Mesenchymal stem cell (in vitro differentiated cells and primary cell): ENCODE data around the gene PRODH2.

Source experiments
- DNase-seq: peaks from one replicate; pipeline ENCODE4 v3.0.0-alpha.2; 2013
- H2AFZ ChIP-seq: one replicate; pipeline ENCODE4 v1.6.1; 2013; ENCODE audit warnings: low read depth, mild to moderate bottlenecking, control low read depth, inconsistent platforms, low read length, moderate library complexity
- H2AK5ac ChIP-seq: 2 replicates; pipeline ENCODE4 v1.6.1; 2013; ENCODE audit warnings: low read length, moderate library complexity, mild to moderate bottlenecking, inconsistent platforms; ENCODE audit not compliant: severe bottlenecking
- H2BK120ac ChIP-seq: one replicate; pipeline ENCODE4 v1.6.1; 2013; ENCODE audit warnings: low read depth, mild to moderate bottlenecking, inconsistent platforms, low read length, moderate library complexity
- H2BK12ac ChIP-seq, 2 experiments: one replicate each; pipeline ENCODE4 v1.6.1; 2013; ENCODE audit warnings: inconsistent platforms in 2 of 2, low read length in 2 of 2, mild to moderate bottlenecking in 2 of 2, moderate library complexity in 2 of 2, control low read depth in 1 of 2
- H2BK15ac ChIP-seq: one replicate; pipeline ENCODE4 v1.6.1; 2013; ENCODE audit warnings: mild to moderate bottlenecking, low read depth, inconsistent platforms; ENCODE audit not compliant: poor library complexity, severe bottlenecking
- H2BK5ac ChIP-seq: 2 replicates; pipeline ENCODE4 v1.6.1; 2013; ENCODE audit warnings: low read depth, mild to moderate bottlenecking, low read length, control low read depth, inconsistent platforms; ENCODE audit not compliant: poor library complexity, severe bottlenecking
- H3K14ac ChIP-seq, 2 experiments: one replicate each; pipeline ENCODE4 v1.6.1; 2013; ENCODE audit warnings: inconsistent platforms in 2 of 2, low read length in 2 of 2, control low read depth in 1 of 2, mild to moderate bottlenecking in 1 of 2, moderate library complexity in 1 of 2
- H3K18ac ChIP-seq, 2 experiments: one replicate each; pipeline ENCODE4 v1.6.1; 2013; ENCODE audit warnings: inconsistent platforms in 2 of 2, low read length in 2 of 2, control low read depth in 1 of 2, low read depth in 1 of 2, mild to moderate bottlenecking in 1 of 2
- H3K23ac ChIP-seq, 2 experiments: one replicate each; pipeline ENCODE4 v1.6.1; 2013; ENCODE audit warnings: inconsistent platforms in 2 of 2, low read length in 2 of 2, mild to moderate bottlenecking in 2 of 2, moderate library complexity in 2 of 2, control low read depth in 1 of 2
- H3K27ac ChIP-seq: 2 replicates; pipeline ENCODE4 v1.5.1; 2013; ENCODE audit warnings: mild to moderate bottlenecking, moderate library complexity, low read length, control low read depth, inconsistent platforms; ENCODE audit not compliant: poor library complexity, severe bottlenecking
- H3K27me3 ChIP-seq, 2 experiments: 2 replicates each; pipeline versions ENCODE4 v1.6.1 to v1.7.0; 2013; ENCODE audit warnings: low read length in 2 of 2, mild to moderate bottlenecking in 2 of 2, moderate library complexity in 2 of 2, control low read depth in 1 of 2, inconsistent platforms in 1 of 2; ENCODE audit not compliant: control insufficient read depth in 1 of 2, insufficient read depth in 1 of 2
- H3K36me3 ChIP-seq, 2 experiments: 2 replicates each; pipeline versions ENCODE4 v1.6.1 to v1.7.0; 2013; ENCODE audit warnings: low read length in 2 of 2, control low read depth in 1 of 2, inconsistent platforms in 1 of 2, low read depth in 1 of 2, mild to moderate bottlenecking in 1 of 2; ENCODE audit not compliant: insufficient read depth in 2 of 2, control insufficient read depth in 1 of 2
- H3K4ac ChIP-seq, 2 experiments: one replicate each; pipeline ENCODE4 v1.6.1; 2013; ENCODE audit warnings: inconsistent platforms in 2 of 2, low read length in 2 of 2, mild to moderate bottlenecking in 2 of 2, moderate library complexity in 2 of 2, control low read depth in 1 of 2, low read depth in 1 of 2
- H3K4me1 ChIP-seq: 2 replicates; pipeline ENCODE4 v1.6.1; 2013; ENCODE audit warnings: low read depth, low read length, control low read depth; ENCODE audit not compliant: control insufficient read depth, insufficient read depth
- H3K4me2 ChIP-seq: 2 replicates; pipeline ENCODE4 v1.6.1; 2013; ENCODE audit warnings: low read length, mild to moderate bottlenecking, inconsistent platforms; ENCODE audit not compliant: poor library complexity, severe bottlenecking
- H3K4me3 ChIP-seq, 2 experiments: 2 replicates each; pipeline versions ENCODE4 v1.5.1 to v1.7.0; 2013; ENCODE audit warnings: low read length in 2 of 2, mild to moderate bottlenecking in 2 of 2, control low read depth in 1 of 2, low read depth in 1 of 2; ENCODE audit not compliant: insufficient read depth in 1 of 2
- H3K79me1 ChIP-seq: replicated peaks from 2 replicates; pipeline ENCODE4 v1.6.1; 2013; ENCODE audit warnings: mild to moderate bottlenecking, control low read depth, low read length, inconsistent platforms; ENCODE audit not compliant: poor library complexity, severe bottlenecking
- H3K9ac ChIP-seq: 2 replicates; pipeline ENCODE4 v1.7.0; 2013; ENCODE audit warnings: mild to moderate bottlenecking, low read length, moderate library complexity
- H3K9me3 ChIP-seq: 2 replicates; pipeline ENCODE4 v1.7.0; 2013; ENCODE audit warnings: mild to moderate bottlenecking, low read length; ENCODE audit not compliant: control insufficient read depth
- H4K8ac ChIP-seq: one replicate; pipeline ENCODE4 v1.6.1; 2013; ENCODE audit warnings: inconsistent platforms, mild to moderate bottlenecking, low read length, moderate library complexity
- H4K91ac ChIP-seq: one replicate; pipeline ENCODE4 v1.6.1; 2013; ENCODE audit warnings: mild to moderate bottlenecking, low read length, inconsistent platforms
- WGBS: methylation state at CpG from one replicate; pipeline ENCODE4 v1.1.7; 2013; ENCODE audit warnings: mixed read lengths; 5-methylcytosine and 5-hydroxymethylcytosine counted together

Gene PRODH2

DNA sequence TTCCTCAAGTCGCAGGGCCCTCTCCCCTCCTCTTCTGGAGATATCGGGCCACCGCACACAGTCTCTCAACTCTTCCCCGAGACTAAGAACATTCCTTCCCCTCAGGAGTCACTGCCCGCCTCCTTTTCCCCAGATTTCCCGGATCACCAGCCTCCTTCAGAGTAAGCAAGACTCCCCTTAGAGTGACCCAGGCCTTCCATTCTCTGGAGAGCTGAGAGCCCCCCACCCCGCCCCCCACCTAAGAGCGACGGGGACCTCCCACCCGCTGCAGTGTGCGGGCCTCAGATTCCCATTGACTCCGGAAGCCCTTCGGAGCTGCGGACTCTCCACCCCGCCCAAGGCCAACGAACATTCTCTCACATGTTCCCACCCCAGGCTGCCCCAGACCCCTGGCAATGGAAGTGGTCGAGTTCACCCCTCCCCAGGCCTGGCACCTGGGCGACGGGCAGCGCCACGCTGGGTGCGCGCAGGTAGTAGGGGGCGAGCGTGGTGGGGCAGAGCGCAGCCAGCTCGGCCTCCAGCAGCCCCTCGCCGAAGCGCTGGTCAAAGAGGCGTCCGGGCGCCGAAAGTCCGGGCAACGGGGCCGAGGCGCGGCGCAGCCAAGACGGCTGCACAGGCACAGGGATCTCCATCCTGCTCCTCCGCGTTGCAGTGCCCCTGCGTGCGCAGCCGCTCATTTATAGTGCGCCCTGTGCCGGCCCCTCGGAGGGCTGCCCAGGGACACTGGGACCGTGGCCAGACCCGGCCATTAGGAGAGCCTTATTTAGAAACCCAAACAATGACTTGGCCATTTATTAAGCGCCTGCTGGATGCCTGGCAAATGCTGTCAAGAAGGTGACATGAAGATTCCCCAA is 56.0 kb downstream of the PRODH2 start, which contains the start of gene HSPB6:
Gene HSPB6 (minus strand): TSS at position 653 of the 854 bp plus-strand sequence. CDS start 21 bp downstream, at position 632.
- H3K79me1 ChIP-seq, result peaks cover 36% of the 10 kb centered on the region
- H4K8ac ChIP-seq, result peak within 1 kb of the TSS; percentile 93
- peak within 1 kb of the TSS; percentile 100 for H4K91ac ChIP-seq
- peak within 1 kb of the TSS; percentile 11 to 99 for H3K4me3 ChIP-seq
- H2BK12ac ChIP-seq, result peak within 1 kb of the TSS; percentile 69 to 87
- peak within 1 kb of the TSS; percentile 63 for H3K4me2 ChIP-seq
- H3K27ac ChIP-seq, result peak within 1 kb of the TSS; percentile 93
- H3K4me1 ChIP-seq, result peaks cover 38% of the 10 kb centered on the region
- H3K4ac ChIP-seq, result peak within 1 kb of the TSS; percentile 99 to 100
- H3K9ac ChIP-seq, result peak within 1 kb of the TSS; percentile 99
- H3K23ac ChIP-seq, result peak within 1 kb of the TSS; percentile 49 to 54
- peak within 1 kb of the TSS; percentile 59 to 99 for H3K14ac ChIP-seq
- peak; percentile 73 for DNase-seq
- H2BK15ac ChIP-seq, result peak within 1 kb of the TSS; percentile 95
- H3K18ac ChIP-seq, result peak within 1 kb of the TSS; percentile 100
- no peaks in the 10 kb centered on the region for H3K9me3 ChIP-seq
- H2BK5ac ChIP-seq, result peak within 1 kb of the TSS; percentile 87
- H2AFZ ChIP-seq, result no peak within 1 kb of the TSS
- WGBS, result 12% methylated on average over 51 of the region's 52 CpGs
- peak within 1 kb of the TSS; percentile 96 for H2BK120ac ChIP-seq
- H3K27me3 ChIP-seq, result no peaks in the 10 kb centered on the region
- peak within 1 kb of the TSS; percentile 69 for H2AK5ac ChIP-seq
- H3K36me3 ChIP-seq, result peaks cover 48 to 66% of the 10 kb centered on the region in 2 experiments

DNA sequence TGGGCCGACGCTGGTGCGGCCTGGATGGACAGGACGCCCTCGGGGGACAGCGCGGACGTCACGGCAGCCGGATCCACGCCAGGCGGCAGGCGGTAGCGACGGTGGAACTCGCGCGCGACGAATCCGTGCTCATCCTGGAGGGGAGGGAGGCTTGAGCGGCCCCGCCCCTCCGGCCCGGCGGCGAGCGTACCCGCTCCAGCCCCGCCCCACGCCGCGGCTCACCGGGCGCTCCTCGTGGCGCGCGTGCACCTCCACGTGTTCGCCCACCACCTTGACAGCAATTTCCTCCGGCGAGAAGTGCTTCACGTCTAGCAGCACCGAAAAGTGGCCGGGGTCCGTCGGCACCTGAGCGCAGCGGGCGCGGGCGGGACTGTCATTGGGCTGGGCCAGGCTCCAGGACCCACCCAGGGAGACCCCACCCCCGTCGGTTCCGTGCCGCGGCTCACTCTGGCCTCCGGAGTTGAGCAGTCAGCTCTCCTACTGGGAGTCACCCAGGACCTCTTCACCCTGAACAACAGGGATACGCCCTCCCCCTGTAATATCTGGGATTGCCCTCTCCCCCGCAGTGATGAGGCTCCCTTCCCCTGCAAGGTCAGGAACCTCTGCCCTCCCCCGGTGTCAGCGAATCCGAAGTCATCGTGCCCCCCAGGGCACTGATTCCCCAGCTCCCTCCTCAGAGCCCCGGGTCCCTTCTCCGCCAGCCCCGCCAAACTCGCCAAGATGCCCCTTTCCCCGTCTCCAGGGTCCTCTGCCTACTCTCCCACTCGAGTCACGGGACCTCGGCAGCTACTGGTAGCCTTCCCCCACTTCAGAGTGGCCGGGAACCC is 56.9 kb downstream of the PRODH2 start:
- H3K4me2 ChIP-seq, result peak overlapping the region; percentile 52
- H3K79me1 ChIP-seq, result peaks cover 34% of the 10 kb centered on the region
- peak overlapping the region; percentile 11 to 99 for H3K4me3 ChIP-seq
- WGBS, result 40% methylated on average over 74 of the region's 74 CpGs
- peak overlapping the region; percentile 90 for H4K8ac ChIP-seq
- H3K36me3 ChIP-seq, result peaks cover 47 to 61% of the 10 kb centered on the region in 2 experiments
- peak overlapping the region; percentile 91 for H2BK120ac ChIP-seq
- peak overlapping the region; percentile 57 to 87 for H3K4ac ChIP-seq
- DNase-seq, result peak; percentile 46
- H2AFZ ChIP-seq, result no peak overlapping the region
- peak overlapping the region; percentile 99 for H3K9ac ChIP-seq
- H3K4me1 ChIP-seq, result peaks cover 34% of the 10 kb centered on the region
- H2BK15ac ChIP-seq, result peak overlapping the region; percentile 52
- H3K27me3 ChIP-seq, result no peaks in the 10 kb centered on the region
- no peak overlapping the region for H2BK5ac ChIP-seq
- peak overlapping the region in 1 of 2 experiments; percentile 44 for H3K14ac ChIP-seq
- no peaks in the 10 kb centered on the region for H3K9me3 ChIP-seq
- peak overlapping the region in 1 of 2 experiments; percentile 50 for H3K23ac ChIP-seq
- peak overlapping the region; percentile 76 for H3K27ac ChIP-seq
- peak overlapping the region; percentile 54 for H2AK5ac ChIP-seq
- peak overlapping the region; percentile 69 to 100 for H3K18ac ChIP-seq
- H4K91ac ChIP-seq, result peak overlapping the region; percentile 100
- H2BK12ac ChIP-seq, result peak overlapping the region; percentile 62 to 88

DNA sequence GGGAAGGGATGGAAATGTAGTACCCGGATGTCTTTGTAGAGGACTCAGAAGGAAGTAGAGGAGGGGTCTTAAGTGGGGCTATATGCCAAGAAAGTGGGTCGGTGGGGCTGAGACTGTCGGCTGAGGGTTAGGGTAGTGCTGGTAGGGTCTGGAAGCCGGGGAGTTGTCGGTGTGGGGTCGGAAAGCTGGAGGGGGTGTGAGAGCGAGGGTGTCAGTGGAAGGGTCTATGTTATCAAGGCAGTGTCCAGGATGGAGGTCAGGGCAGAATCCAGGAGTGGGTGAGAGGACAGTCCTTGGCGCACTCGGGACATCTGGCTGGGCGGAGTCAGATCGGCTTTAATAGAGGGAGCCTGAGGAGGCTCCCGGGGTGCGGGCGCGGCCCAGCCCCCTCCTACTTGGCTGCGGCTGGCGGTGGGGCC is 57.5 kb downstream of the PRODH2 start:
- Histone ChIP-seq H3K4me1 (peaks cover 35% of the 10 kb centered on the region), H3K4me2 (no peak overlapping the region), H3K9ac (peak overlapping the region; percentile 99), H2BK12ac (peak overlapping the region in 1 of 2 experiments; percentile 88), H3K27ac (no peak overlapping the region), H4K91ac (peak overlapping the region; percentile 85), H2BK120ac (peak overlapping the region; percentile 91), H2BK5ac (no peak overlapping the region), H3K4me3 (peak overlapping the region in 1 of 2 experiments; percentile 99), H3K14ac (peak overlapping the region in 1 of 2 experiments; percentile 13), H3K79me1 (peaks cover 33% of the 10 kb centered on the region), H3K9me3 (no peaks in the 10 kb centered on the region), H2AK5ac (no peak overlapping the region), H3K4ac (peak overlapping the region in 1 of 2 experiments; percentile 87), H4K8ac (peak overlapping the region; percentile 83), H2BK15ac (peak overlapping the region; percentile 44), H3K18ac (peak overlapping the region; percentile 69 to 100), H3K36me3 (peaks cover 41 to 56% of the 10 kb centered on the region in 2 experiments), H3K27me3 (no peaks in the 10 kb centered on the region), H3K23ac (peak overlapping the region in 1 of 2 experiments; percentile 50), H2AFZ (no peak overlapping the region)
- DNase-seq, result no peak
- WGBS, result 71% methylated on average over 17 of the region's 17 CpGs
